ENCODE measurements around the gene PKDREJ.

The PKDREJ gene

DNA sequence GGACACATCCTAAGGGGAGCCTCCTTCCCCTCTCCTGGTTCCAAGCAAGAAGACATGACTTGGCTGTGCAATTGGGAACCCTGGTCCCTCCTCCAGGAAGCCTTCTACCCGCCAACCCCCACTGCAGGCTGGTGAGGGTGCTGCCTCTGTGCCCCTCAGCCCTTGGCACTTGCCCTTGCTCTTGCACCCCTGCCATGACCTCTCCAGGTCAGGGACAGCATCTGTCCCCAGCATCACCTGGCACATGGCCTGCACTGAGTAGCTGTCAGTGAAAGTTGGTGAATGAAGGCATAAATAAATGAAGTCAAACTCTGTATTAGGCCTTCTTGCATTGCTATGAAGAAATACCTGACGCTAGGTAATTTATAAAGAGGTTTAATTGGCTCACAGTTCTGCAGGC, 31.6 kb upstream of the PKDREJ start:
- TF ChIP-seq ZNF274 (IDR thresholded peaks at IDR 0.05; ENCODE audit: low read depth, low read length) = no peak
- H3K4me3 ChIP-seq (ENCODE audit: low read length) = no peak overlapping the region

DNA sequence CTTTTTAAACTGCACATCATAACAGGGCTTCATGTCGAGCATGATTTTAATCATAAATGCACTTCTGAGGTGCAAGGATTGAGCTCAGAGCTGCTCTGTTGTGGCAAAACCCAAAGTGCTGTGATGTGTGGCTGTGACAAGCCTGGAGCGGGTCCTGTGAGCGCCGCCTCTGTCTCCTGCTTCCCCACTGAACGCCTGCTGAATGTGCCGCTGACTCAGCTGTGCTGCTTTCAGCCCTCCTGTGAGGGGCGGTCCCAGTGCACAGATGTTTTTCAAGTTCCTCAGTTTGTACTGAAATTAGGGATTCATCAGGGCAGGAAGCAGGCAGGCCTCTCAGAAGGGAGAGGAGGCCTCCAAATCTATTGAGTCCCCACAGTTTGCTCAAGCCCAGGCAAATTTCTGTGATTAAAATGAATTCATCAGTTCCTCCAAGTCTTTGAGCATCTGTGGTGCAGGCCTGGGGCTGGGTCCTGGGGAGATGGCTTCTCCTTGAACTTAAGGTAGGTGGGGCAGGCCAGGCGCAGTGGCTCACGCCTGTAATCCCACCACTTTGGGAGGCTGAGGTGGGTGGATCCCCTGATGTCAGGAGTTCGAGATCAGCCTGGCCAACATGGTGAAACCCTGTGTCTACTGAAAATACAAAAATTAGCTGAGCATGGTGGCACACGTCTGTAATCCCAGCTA, 30.6 kb upstream of the PKDREJ start:
- H3K4me3 ChIP-seq (ENCODE audit: low read length) = no peak overlapping the region
- TF ChIP-seq ZNF274 (IDR thresholded peaks at IDR 0.05; ENCODE audit: low read depth, low read length) = no peak

DNA sequence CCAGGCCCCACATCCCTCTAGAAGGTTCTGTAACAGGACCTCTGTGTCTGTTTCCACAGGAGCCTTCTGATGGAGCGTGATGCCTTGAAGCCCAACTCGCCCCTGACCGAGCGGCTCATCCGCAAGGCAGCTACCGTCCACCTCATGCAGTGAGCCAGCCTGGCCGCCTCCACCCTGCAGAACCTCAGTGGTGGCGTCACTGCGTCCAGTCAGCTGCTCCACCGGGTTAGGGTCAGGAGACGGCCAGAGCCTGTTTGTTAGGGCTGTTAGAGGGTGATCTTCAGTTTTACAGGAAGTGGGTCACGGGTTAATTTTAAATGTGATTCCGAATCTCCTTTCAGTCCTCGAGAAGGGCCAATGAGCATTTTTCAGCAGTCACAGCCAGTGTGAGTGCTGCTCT, 29.6 kb upstream of the PKDREJ start:
- no peak for TF ChIP-seq ZNF274 (IDR thresholded peaks at IDR 0.05; ENCODE audit: low read depth, low read length)
- H3K4me3 ChIP-seq (ENCODE audit: low read length) = no peak overlapping the region

DNA sequence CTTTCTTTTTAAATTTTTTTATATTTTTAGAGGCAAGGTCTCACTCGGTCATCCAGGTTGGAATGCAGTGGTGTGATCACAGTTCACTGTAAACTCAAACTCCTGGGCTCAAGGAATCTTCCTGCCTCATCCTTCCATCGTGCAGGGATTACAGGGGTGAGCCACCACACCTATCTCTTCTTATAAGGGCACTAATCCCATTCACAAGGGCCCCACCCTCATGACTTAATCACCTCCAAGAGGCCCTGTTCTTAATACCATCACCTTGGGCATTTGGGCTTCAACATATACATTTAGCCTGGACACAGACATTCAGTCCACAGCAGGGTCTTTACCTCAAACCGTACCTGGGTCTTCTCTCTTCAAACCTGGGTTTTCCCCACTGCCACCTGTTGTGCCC, 29.0 kb upstream of the PKDREJ start:
- H3K4me3 ChIP-seq (ENCODE audit: low read length) = no peak overlapping the region
- TF ChIP-seq ZNF274 (IDR thresholded peaks at IDR 0.05; ENCODE audit: low read depth, low read length) = no peak

DNA sequence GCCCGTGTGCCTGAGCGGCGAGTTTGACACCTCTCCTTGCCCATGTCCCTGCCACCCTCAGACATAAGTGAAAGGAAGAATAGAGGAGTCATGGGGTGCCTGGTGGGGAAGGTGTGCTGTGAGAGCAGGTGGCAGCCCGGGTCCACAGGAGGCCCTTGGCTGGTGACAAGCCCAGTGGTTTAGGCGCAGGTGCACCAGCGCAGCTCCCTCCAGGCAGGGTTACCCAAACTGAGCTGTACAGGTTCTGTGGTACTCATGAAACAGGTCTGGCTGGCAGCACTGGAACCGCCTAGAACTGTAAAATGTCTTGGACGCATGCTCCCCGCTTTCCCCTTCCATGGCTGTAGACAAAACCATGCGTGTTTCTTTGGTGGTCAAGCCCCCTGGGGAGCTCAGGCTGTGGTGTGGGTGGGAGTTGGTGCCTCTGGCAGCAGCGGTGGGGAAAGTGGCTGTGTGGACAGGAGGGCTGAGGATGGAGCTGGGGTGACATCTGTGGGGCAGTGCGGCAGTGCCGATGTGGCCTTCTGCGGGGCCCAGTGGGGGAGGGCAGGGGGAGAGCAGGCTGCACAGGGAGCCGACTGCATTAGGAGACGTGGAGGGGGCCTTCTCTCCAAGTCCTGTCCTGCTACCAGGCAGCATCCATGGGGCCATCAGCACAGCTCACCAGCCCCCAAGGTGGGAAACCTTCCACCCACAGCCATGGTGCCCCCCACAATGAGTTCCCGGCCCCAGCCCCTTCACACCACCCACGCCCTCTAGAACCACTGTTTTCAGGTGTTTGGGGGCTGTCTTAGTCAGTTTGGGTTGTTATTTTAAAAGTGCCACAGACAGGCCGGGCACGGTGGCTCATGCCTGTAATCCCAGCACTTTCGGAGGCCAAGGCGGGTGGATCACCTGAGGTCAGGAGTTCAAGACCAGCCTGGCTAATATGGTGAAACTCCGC, 28.0 kb upstream of the PKDREJ start:
- TF ChIP-seq ZNF274 (IDR thresholded peaks at IDR 0.05; ENCODE audit: low read depth, low read length) = no peak
- H3K4me3 ChIP-seq (ENCODE audit: low read length) = no peak overlapping the region

DNA sequence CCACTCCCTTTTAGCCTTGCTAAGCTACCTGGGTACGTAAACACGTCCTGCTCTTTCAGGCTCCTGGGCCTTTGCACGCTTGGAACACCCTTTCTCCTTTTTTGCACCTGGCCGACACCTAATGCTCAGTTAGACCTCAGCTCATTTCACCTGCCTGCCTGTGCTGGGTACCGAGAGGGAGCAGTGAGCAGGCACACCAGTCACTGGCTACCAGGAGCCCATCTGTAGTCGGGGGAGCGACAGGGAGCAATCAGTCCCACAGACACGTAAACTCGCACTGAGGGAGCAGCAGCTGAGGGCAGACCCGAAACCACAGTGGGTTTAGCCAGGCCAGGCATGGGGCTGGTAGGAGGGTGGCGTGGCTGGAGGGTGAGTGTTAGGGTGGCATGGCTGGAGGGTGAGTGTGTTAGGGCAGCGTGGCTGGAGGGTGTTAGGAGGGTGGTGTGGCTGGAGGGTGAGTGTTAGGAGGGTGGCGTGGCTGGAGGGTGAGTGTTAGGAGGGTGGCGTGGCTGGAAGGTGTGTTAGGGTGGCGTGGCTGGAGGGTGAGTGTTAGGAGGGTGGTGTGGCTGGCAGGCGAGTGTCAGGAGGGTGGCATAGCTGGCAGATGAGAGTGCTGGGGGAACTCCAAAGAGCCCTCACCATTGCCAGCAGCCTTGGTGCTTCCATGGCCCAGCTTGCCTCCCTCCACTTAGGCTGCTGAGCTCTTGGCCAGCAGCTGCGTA, 27.1 kb upstream of the PKDREJ start:
- H3K4me3 ChIP-seq (ENCODE audit: low read length) = no peak overlapping the region
- TF ChIP-seq ZNF274 (IDR thresholded peaks at IDR 0.05; ENCODE audit: low read depth, low read length) = no peak

DNA sequence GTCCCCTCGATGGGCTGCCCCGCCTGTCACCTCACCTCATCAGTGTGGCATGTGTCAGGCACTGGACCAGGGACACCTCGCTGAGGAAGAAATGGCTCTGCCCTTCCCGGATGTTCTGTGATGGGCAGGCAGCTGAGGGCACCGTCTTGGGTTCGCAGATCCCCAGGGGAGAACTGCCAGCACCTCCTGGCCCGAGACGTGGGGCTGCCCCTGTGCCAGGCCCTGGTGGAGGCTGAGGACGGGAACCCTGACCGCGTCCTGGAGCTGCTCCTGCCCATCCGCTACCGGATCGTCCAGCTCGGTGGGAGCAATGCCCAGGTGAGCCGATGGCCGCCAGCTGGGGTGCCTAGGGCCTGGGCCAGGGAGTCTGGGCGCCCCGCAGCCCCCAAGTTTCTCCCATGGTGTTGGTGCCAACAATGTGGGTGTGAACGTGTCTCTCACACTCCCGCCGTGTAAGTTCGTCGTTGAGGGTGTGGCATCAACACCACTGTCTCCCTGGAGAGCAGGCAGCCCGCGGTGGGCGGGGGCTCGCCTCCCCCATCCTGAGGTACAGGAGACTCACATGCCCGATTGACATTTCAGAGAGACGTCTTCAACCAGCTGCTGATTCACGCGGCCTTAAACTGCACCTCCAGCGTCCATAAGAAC, 26.2 kb upstream of the PKDREJ start:
- TF ChIP-seq ZNF274 (IDR thresholded peaks at IDR 0.05; ENCODE audit: low read depth, low read length) = no peak
- no peak overlapping the region for H3K4me3 ChIP-seq (ENCODE audit: low read length)

DNA sequence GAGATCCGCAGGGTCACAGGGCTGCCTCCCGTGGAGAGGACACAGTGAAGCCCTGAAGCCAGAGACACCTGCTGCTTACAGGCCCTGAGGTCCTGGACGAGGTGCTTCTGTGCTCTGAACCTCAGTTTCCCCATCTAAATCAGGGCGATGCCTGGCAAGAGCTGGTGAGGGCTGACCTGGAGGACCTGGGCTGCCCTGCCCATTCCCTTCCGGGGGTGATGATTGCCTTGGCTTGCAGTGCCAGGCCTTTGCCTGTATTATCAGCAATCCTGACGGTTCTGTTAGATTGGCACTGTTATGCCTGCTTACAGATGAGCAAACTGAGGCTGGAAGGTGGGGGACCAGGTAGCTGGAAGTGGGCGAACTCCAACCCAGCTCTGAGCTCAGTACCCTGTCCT, 25.7 kb upstream of the PKDREJ start:
- no peak for TF ChIP-seq ZNF274 (IDR thresholded peaks at IDR 0.05; ENCODE audit: low read depth, low read length)
- H3K4me3 ChIP-seq (ENCODE audit: low read length) = peak overlapping the region; percentile 73; the same call in 1 of the 2 replicates

DNA sequence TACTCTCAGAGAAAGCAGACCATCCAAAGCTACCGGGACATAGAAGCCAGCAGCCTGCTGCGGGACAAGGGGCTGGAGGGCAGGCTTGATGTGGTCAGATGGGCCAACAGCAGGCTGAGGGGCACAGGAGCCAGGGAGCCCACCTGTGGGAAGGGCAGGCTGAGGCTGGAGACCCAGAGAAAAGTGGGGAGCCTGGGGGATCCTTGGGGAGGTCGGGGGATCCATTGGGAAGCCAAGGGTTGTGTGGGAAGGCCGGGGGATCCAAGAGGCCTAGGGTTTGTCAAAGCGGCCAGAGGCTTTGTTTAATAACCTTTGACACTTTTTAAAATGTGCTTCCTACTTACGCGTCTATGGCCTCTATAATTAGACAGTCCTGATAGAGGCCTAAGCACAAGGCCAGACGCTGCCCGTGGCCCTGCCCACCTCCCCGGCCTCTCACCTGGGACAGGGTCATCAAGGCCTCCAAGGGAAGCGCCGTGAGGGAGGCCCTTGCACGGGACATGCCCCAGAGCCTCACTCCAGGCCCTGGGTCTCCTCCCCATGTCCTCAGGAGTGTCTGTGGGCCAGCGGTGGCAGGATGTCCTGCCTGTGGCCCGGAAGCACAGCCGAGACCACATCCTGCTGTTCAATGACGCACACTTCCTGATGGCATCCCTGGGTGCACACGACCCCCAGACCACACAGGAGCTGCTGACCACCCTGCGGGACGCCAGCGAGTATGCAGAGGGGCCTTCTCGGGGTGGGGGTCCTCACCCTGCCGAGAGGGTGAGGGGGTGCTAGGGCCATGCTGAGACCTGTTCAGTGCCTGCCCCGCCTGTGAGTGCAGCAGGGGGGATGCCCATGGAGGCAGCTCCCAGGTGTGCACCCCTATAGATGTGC, 25.0 kb upstream of the PKDREJ start:
- peak overlapping the region; percentile 73 for H3K4me3 ChIP-seq (ENCODE audit: low read length)
- TF ChIP-seq ZNF274 (IDR thresholded peaks at IDR 0.05; ENCODE audit: low read depth, low read length) = no peak

DNA sequence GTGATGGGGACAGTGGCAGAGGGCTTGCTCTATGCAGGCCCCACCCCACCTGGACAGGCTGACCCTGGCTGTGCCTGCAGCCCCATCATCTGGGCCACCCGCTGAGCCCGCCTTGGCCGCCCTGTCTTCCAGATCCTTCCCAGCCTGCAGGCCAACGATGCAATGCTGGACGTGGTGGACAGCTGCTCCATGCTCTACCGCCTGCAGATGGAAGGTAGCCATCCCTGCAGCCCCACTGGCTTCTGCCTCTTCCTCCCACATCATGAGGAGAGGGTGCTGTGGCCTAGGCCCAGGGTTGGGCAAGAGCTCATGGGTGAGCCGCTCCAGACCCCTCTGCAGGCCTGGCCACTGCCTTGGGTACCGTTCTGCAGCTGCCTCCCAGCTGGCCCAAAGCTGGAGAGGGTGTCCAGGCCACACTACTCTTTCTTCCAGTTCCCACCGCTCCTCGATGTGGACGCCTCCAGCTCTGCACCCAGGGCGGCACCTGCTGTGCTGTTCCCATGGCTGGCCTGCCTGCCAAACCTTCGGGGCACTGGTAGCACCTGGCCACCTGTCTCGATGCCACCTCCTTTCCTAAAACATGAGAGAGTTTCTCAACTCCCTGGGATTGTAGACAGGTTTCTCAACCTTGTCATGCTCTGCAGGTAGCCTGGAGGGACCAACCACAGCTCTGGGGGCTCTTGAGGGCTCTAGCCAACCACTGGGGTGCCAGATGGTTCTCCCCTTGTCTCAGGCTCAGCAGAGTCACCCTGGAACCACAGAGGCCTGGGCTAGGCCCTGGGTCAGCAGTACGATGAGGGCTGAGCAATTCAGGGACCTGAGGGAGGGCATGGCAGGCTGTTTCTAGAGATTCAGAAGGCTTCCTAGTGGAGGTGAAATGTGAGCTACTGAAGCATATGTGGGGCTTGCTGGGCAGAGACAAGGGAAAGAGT, 24.1 kb upstream of the PKDREJ start:
- peak overlapping the region; percentile 73 for H3K4me3 ChIP-seq (ENCODE audit: low read length)
- TF ChIP-seq ZNF274 (IDR thresholded peaks at IDR 0.05; ENCODE audit: low read depth, low read length) = no peak

DNA sequence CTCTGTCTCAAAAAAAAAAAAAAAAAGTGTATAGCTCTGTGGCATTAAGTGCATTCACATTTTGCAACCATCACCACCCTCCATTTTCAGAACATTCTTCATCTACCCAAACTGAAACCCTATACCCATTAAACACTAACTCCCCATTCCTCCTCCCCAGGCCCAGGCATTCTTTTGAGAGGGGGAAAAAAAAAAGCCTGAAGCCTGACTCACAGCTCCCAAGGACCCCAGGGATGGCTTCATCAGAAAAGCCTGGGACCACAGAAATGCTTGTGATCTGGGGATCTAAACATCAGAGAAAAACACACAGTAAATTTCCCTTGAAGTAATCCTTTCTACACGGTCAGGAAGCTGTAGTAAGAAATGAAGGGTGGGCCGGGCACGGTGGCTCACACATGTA, 22.9 kb upstream of the PKDREJ start:
- no peak for TF ChIP-seq ZNF274 (IDR thresholded peaks at IDR 0.05; ENCODE audit: low read depth, low read length)
- no peak overlapping the region for H3K4me3 ChIP-seq (ENCODE audit: low read length)
